ENCODE measurements around the gene ASCC3.
"Not testable (repeated sequence)": the region's sequence is repeated elsewhere in the genome, so short reads cannot be mapped to it uniquely, and the experiment has no call there.

The ASCC3 gene

DNA sequence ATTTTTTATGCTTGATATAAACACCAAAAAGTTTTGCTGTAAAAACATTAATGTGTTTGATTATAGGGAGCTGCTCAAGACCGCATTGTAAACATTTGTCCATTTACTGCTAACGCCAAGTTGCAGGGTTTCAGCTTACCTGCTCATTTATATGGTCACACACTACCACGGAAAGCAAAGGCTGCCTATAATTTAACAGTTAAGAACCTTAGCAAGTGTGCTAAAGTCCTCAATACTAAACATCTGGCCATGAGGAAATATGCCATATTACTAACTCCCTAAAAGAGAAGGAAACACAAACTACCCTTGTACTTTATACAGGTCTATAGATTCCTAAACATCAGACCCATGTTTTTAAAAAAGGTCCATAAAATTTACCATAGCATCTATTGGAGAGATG, 129.5 kb downstream of the ASCC3 start:
- Histone ChIP-seq H3K9ac (no peak overlapping the region), H3K27ac (no peak overlapping the region), H3K4me2 (ENCODE audit: low read length) (no peak overlapping the region), H3K4me3 (ENCODE audit: low read depth, low read length) (no peak overlapping the region), H3K79me2 (no peaks in the 10 kb centered on the region), H3K36me3 (ENCODE audit: control insufficient read depth, insufficient read depth, low read length) (no peaks in the 10 kb centered on the region), H3K4me1 (no peaks in the 10 kb centered on the region), H2AFZ (no peak overlapping the region), H3K27me3 (ENCODE audit: control insufficient read depth, insufficient read depth, low read length) (no peaks in the 10 kb centered on the region), H3K9me3 (ENCODE audit: control insufficient read depth, low read length) (no peaks in the 10 kb centered on the region)
- TF ChIP-seq, protein P1, sequence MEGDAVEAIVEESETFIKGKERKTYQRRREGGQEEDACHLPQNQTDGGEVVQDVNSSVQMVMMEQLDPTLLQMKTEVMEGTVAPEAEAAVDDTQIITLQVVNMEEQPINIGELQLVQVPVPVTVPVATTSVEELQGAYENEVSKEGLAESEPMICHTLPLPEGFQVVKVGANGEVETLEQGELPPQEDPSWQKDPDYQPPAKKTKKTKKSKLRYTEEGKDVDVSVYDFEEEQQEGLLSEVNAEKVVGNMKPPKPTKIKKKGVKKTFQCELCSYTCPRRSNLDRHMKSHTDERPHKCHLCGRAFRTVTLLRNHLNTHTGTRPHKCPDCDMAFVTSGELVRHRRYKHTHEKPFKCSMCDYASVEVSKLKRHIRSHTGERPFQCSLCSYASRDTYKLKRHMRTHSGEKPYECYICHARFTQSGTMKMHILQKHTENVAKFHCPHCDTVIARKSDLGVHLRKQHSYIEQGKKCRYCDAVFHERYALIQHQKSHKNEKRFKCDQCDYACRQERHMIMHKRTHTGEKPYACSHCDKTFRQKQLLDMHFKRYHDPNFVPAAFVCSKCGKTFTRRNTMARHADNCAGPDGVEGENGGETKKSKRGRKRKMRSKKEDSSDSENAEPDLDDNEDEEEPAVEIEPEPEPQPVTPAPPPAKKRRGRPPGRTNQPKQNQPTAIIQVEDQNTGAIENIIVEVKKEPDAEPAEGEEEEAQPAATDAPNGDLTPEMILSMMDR (IDR thresholded peaks at IDR 0.05): no peak

DNA sequence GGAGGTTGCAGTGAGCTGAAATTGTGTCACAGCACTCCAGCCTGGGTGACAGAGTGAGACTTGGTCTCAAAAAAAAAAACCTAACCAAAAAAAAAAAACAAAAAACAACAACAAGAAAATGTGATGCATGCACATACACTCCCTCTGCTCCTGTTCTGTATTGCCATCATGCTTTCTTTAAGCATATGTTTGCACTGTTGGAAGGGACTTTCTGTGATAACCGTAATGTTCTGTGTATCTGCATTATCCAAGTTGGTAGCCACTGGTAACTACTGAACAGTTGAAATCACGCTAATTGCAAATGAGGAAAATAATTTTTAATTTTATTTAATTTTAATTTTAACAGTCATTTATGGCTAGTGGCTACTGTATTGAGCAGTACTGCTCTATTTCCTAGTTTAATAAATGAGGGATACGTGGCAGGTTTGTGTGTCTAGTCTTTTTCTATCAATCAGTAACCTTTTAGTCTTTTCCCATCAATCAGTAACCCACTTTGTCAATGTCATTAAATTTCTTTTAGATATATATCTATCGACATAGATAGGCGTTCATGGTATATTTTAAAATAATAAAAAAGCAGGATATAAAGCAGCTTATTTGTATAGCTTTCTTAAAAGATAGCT, 135.6 kb downstream of the ASCC3 start:
- Histone ChIP-seq H3K9me3 (ENCODE audit: control insufficient read depth, low read length) (no peaks in the 10 kb centered on the region), H3K27ac (no peak overlapping the region), H3K4me3 (ENCODE audit: low read depth, low read length) (no peak overlapping the region), H2AFZ (no peak overlapping the region), H3K36me3 (ENCODE audit: control insufficient read depth, insufficient read depth, low read length) (no peaks in the 10 kb centered on the region), H3K27me3 (ENCODE audit: control insufficient read depth, insufficient read depth, low read length) (no peaks in the 10 kb centered on the region), H3K79me2 (no peaks in the 10 kb centered on the region), H3K9ac (no peak overlapping the region), H3K4me1 (no peaks in the 10 kb centered on the region), H3K4me2 (ENCODE audit: low read length) (no peak overlapping the region)
- TF ChIP-seq, protein P1 (IDR thresholded peaks at IDR 0.05): no peak

DNA sequence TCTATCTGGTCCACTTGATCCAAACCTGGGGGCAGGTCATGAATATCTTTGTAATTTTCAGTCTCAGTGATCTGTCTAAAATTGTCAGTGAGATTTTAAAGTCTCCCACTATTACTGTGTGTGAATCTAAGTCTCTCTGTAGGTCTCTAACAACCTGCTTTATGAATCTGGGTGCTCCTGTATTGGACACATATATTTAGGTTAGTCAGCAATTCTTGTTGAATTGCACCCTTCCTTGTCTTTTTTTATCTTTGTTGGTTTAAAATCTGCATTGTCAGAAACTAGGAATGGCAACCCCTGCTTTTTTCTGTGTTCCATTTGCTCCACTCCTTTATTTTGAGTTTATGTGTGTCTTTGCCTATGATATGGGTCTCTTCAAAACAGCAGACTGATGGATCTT, 140.7 kb downstream of the ASCC3 start:
- Histone ChIP-seq H3K9me3 (ENCODE audit: control insufficient read depth, low read length) (no peaks in the 10 kb centered on the region), H3K9ac (no peak overlapping the region), H3K4me2 (ENCODE audit: low read length) (no peak overlapping the region)

DNA sequence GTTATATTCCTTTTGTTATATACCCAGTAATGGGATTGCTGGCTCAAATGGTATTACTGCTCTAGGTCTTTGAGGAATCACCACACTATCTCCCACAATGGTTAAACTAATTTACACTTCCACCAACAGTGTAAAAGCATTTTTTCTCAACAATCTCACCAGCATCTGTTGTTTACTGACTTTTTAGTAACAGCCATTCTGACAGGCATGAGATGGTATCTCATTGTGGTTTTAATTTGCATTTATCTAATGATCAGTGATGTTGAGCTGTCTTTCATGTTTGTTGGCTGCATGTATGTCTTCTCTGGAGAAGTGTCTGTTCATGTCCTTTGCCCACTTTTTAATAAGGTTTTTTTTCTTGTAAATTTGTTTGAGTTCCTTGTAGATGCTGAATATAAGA, 143.4 kb downstream of the ASCC3 start:
- H3K9ac ChIP-seq; H3K4me2 ChIP-seq (ENCODE audit: low read length); H3K27ac ChIP-seq: not testable (repeated sequence)

More for the DNA sequence above, 140.7 kb downstream of the ASCC3 start:
- Histone ChIP-seq H2AFZ (no peak overlapping the region), H3K4me3 (ENCODE audit: low read depth, low read length) (no peak overlapping the region), H3K4me1 (no peaks in the 10 kb centered on the region), H3K36me3 (ENCODE audit: control insufficient read depth, insufficient read depth, low read length) (no peaks in the 10 kb centered on the region), H3K27me3 (ENCODE audit: control insufficient read depth, insufficient read depth, low read length) (no peaks in the 10 kb centered on the region), H3K27ac (no peak overlapping the region), H3K79me2 (no peaks in the 10 kb centered on the region)
- TF ChIP-seq, protein P1 (IDR thresholded peaks at IDR 0.05): no peak

DNA sequence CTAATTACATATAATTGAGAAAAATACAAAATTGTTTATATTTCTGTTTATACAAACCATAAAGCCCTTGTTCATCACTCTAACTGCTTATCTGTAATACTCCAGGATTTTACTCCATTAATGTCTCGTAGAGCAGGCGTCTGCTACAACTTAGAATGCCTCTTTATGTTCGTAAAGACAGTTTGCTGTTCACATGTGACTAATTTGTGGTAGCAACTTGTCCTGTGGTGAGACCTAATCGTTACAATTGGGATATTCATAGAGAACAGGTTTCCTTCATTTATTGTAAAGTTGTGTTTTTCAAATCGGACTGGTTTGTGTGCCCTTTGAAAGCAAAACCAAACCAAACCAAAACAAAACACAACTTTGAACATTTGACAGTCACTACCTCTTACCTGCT, 149.7 kb downstream of the ASCC3 start:
- Histone ChIP-seq H3K27ac (no peak overlapping the region), H3K79me2 (no peaks in the 10 kb centered on the region), H2AFZ (no peak overlapping the region), H3K4me2 (ENCODE audit: low read length) (no peak overlapping the region), H3K9me3 (ENCODE audit: control insufficient read depth, low read length) (no peaks in the 10 kb centered on the region), H3K4me3 (ENCODE audit: low read depth, low read length) (no peak overlapping the region), H3K9ac (no peak overlapping the region), H3K36me3 (ENCODE audit: control insufficient read depth, insufficient read depth, low read length) (no peaks in the 10 kb centered on the region), H3K27me3 (ENCODE audit: control insufficient read depth, insufficient read depth, low read length) (no peaks in the 10 kb centered on the region), H3K4me1 (no peaks in the 10 kb centered on the region)
- TF ChIP-seq, protein P1 (IDR thresholded peaks at IDR 0.05): no peak

More for the DNA sequence above, 143.4 kb downstream of the ASCC3 start:
- H2AFZ ChIP-seq; H3K36me3 ChIP-seq (ENCODE audit: control insufficient read depth, insufficient read depth, low read length); H3K27me3 ChIP-seq (ENCODE audit: control insufficient read depth, insufficient read depth, low read length); H3K9me3 ChIP-seq (ENCODE audit: control insufficient read depth, low read length); H3K4me1 ChIP-seq; H3K79me2 ChIP-seq; H3K4me3 ChIP-seq (ENCODE audit: low read depth, low read length): not testable (repeated sequence)
